ENCODE data around the gene CHORDC1. TPM values are rescaled to one million over a fixed set of nuclear protein-coding genes. Genes with fewer than 3 reads are reported as not detected.
A peak's percentile ranks its signal among the peaks of the same experiment; 100 is the strongest.
"Not testable (repeated sequence)": the region's sequence is repeated elsewhere in the genome, so short reads cannot be mapped to it uniquely, and the experiment has no call there.

CHORDC1 gene
- total RNA-seq, 2 experiments from 2014 or later: 85.4 to 112 TPM

DNA sequence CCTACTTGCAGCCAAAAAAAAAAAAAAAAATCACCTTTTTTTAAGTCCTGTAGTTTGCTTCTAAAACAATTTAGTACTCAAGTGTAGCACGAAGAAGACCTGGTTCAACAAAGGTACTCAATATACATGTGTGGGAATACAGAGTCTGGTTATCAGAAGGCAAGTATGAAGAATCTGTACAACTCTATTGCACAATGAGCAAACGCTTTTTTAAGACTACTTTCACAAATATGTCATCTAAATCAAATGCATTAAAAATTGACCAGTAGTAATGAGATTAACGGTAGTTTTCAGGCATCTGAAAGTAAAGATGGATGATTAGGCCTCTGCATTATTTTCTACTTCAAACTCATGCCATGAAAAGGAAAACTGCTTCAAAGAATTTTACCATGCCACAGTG is 9.5 kb downstream of the CHORDC1 start:
- CTCF ChIA-PET: interaction anchor here (1.9 kb wide), 1 partner anchor 9 kb away, joined by 13 read pairs; no protein-coding TSS in a partner anchor
- peak overlapping the region; percentile 15 for H3K27ac Mint-ChIP-seq

GRCh38 chr11:90208857-90209256 is 14.0 kb downstream of the CHORDC1 start:
- POLR2A ChIA-PET: interaction anchor here (0.6 kb wide), 1 partner anchor 79 kb away, joined by 5 read pairs; no protein-coding TSS in a partner anchor
- H3K9me3 Mint-ChIP-seq (ENCODE audit: low read depth): no peaks in the 10 kb centered on the region

More for the DNA sequence above, 9.5 kb downstream of the CHORDC1 start:
- Mint-ChIP-seq H3K4me1 (peaks cover 27% of the 10 kb centered on the region), H3K9me3 (ENCODE audit: low read depth) (no peaks in the 10 kb centered on the region), H3K36me3 (ENCODE audit: low read depth) (peaks cover 44% of the 10 kb centered on the region), H3K27me3 (no peaks in the 10 kb centered on the region), H3K4me3 (no peak overlapping the region)
- POLR2A ChIA-PET: no interaction called here
- intact Hi-C loops (cut with DNase I, micrococcal nuclease): no loop called here
- no peak for ATAC-seq
- no peak for DNase-seq

DNA sequence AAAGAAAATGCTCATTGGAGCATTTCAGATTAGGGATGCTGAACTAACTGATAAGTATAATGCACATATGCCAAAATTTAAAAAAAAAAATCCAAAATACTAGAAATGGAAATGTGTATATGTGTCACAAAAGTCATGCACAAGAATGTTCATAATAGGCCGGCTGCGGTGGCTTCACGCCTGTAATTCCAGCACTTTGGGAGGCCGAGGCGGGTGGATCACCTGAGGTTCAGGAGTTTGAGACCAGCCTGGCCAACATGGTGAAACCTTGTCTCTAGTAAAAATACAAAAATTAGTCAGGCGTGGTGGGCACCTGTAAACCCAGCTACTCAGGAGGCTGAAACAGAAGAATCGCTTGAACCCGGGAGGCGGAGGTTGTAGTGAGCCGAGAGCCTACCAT is 14.9 kb downstream of the CHORDC1 start:
- Mint-ChIP-seq H3K36me3 (ENCODE audit: low read depth) (peaks cover 48% of the 10 kb centered on the region), H3K4me1 (peaks cover 13% of the 10 kb centered on the region)
- POLR2A ChIA-PET; ATAC-seq; H3K9me3 Mint-ChIP-seq (ENCODE audit: low read depth); intact Hi-C loops (cut with DNase I, micrococcal nuclease); H3K4me3 Mint-ChIP-seq; H3K27me3 Mint-ChIP-seq; DNase-seq; H3K27ac Mint-ChIP-seq; CTCF ChIA-PET: not testable (repeated sequence)

More at GRCh38 chr11:90208857-90209256, 14.0 kb downstream of the CHORDC1 start:
- peak overlapping the region; percentile 38 for H3K27ac Mint-ChIP-seq
- no peak overlapping the region for H3K4me3 Mint-ChIP-seq
- H3K27me3 Mint-ChIP-seq: no peaks in the 10 kb centered on the region
- DNase-seq (no peak), ATAC-seq (no peak)
- intact Hi-C loops (cut with DNase I, micrococcal nuclease): no loop called here
- peaks cover 51% of the 10 kb centered on the region for H3K36me3 Mint-ChIP-seq (ENCODE audit: low read depth)
- H3K4me1 Mint-ChIP-seq: peaks cover 13% of the 10 kb centered on the region
- CTCF ChIA-PET: interaction anchor here (1.0 kb wide), 1 partner anchor 16 kb away, joined by 4 read pairs; no protein-coding TSS in a partner anchor

DNA sequence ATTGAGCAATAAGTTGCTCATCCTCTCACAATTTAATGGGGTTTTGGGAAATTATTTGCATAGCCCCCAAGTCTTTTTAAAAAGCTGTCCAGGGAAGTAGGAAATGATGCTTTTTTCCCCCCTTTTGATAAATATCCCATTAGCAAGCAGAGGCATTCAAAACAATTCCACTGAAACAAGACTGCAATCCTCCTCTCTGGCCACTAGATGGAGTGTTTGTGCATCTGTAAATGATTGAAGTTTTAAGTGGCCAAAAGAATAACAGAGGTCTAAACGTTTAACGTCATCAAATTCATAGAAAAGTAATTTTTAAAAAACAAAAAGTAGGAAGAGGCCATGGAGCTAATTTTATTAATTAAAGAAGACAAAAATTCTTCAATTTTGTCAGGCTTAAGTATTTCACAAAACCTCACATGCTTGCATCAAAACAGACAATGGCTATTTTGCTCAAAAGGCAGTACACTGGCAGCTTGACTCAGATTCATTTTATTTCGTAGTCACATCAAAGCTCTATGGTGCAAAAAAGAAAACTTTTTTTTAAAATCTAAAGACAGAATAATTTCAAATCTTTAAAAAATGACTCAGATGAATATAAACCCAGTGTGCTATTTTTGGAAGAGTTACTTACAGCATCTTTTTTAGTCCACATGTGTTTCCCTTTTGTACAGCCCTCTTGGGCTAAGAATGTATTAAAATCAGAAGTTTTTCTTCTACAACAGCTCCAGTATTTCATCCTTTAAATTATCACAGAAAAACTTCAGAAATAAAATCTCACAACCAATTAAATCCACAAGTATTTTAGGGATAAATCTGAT is 17.8 kb downstream of the CHORDC1 start:
- H3K9me3 Mint-ChIP-seq (ENCODE audit: low read depth): no peaks in the 10 kb centered on the region
- ATAC-seq: peak; percentile 42
- peak; percentile 11 for DNase-seq
- ChIA-PET CTCF (interaction anchor here (0.6 to 2.2 kb wide), 19 partner anchors 9 to 174 kb away, joined by 3 to 24 read pairs (median 3); partner anchors contain the start of genes CHORDC1 and NAALAD2), POLR2A (no interaction called here)
- H3K4me3 Mint-ChIP-seq: no peak overlapping the region
- peaks cover 55% of the 10 kb centered on the region for H3K36me3 Mint-ChIP-seq (ENCODE audit: low read depth)
- H3K4me1 Mint-ChIP-seq: peaks cover 15% of the 10 kb centered on the region
- intact Hi-C loops (cut with DNase I, micrococcal nuclease): loop anchor here (1.0 to 2.0 kb wide), 3 partner anchors 18 to 254 kb away; partner anchors contain the start of gene CHORDC1 (in 2 of the 2)
- H3K27me3 Mint-ChIP-seq: no peaks in the 10 kb centered on the region
- H3K27ac Mint-ChIP-seq: peak overlapping the region; percentile 39

- Mint-ChIP-seq H3K4me1 (peaks cover 11% of the 10 kb centered on the region), H3K9me3 (ENCODE audit: low read depth) (no peaks in the 10 kb centered on the region), H3K36me3 (ENCODE audit: low read depth) (peaks cover 49% of the 10 kb centered on the region), H3K4me3 (no peak overlapping the region), H3K27me3 (no peaks in the 10 kb centered on the region), H3K27ac (no peak overlapping the region)
- ATAC-seq: no peak
- CTCF ChIA-PET: interaction anchor here (0.6 to 2.2 kb wide), 17 partner anchors 9 to 122 kb away, joined by 3 to 24 read pairs (median 4); partner anchors contain the start of genes CHORDC1 and NAALAD2
- intact Hi-C loops (cut with DNase I, micrococcal nuclease): loop anchor here (2.0 kb wide), 2 partner anchors 18 to 254 kb away; partner anchors contain the start of gene CHORDC1 (in 1 of the 2)
- DNase-seq: no peak
- POLR2A ChIA-PET: no interaction called here
Observed at GRCh38 chr11:90204407-90204806, 18.4 kb downstream of the CHORDC1 start.

- intact Hi-C loops (cut with DNase I, micrococcal nuclease): no loop called here
- peaks cover 46% of the 10 kb centered on the region for H3K36me3 Mint-ChIP-seq (ENCODE audit: low read depth)
- no peak overlapping the region for H3K4me3 Mint-ChIP-seq
- CTCF ChIA-PET: interaction anchor here (0.7 kb wide), 1 partner anchor 16 kb away, joined by 4 read pairs; no protein-coding TSS in a partner anchor
- peak overlapping the region; percentile 69 for H3K27ac Mint-ChIP-seq
- no peaks in the 10 kb centered on the region for H3K27me3 Mint-ChIP-seq
- POLR2A ChIA-PET: no interaction called here
- ATAC-seq (no peak), DNase-seq (no peak)
- H3K9me3 Mint-ChIP-seq (ENCODE audit: low read depth): no peaks in the 10 kb centered on the region
- peaks cover 11% of the 10 kb centered on the region for H3K4me1 Mint-ChIP-seq
Observed at GRCh38 chr11:90202342-90202741, 20.5 kb downstream of the CHORDC1 start.

- Mint-ChIP-seq H3K36me3 (ENCODE audit: low read depth) (peaks cover 33% of the 10 kb centered on the region), H3K4me1 (peaks cover 6% of the 10 kb centered on the region), H3K27ac (no peak overlapping the region), H3K4me3 (no peak overlapping the region), H3K27me3 (no peaks in the 10 kb centered on the region), H3K9me3 (ENCODE audit: low read depth) (no peaks in the 10 kb centered on the region)
- ChIA-PET CTCF (interaction anchor here (0.8 to 0.9 kb wide), 2 partner anchors 12 to 607 kb away, joined by 3 read pairs; no protein-coding TSS in a partner anchor), POLR2A (no interaction called here)
- DNase-seq: no peak
- ATAC-seq: no peak
- intact Hi-C loops (cut with DNase I, micrococcal nuclease): no loop called here
Observed at GRCh38 chr11:90197377-90197776, 25.5 kb downstream of the CHORDC1 start.

GRCh38 chr11:90192869-90193582 is 29.8 kb downstream of the CHORDC1 start:
- no peak overlapping the region for H3K27ac Mint-ChIP-seq
- H3K36me3 Mint-ChIP-seq (ENCODE audit: low read depth): peaks cover 24% of the 10 kb centered on the region
- H3K9me3 Mint-ChIP-seq (ENCODE audit: low read depth): no peaks in the 10 kb centered on the region
- intact Hi-C loops (cut with DNase I, micrococcal nuclease): no loop called here
- ATAC-seq (no peak), DNase-seq (no peak)
- no peaks in the 10 kb centered on the region for H3K27me3 Mint-ChIP-seq
- H3K4me3 Mint-ChIP-seq: no peak overlapping the region
- H3K4me1 Mint-ChIP-seq: peaks cover 5% of the 10 kb centered on the region
- ChIA-PET CTCF (interaction anchor here (1.0 kb wide), 1 partner anchor 12 kb away, joined by 3 read pairs; no protein-coding TSS in a partner anchor), POLR2A (no interaction called here)

GRCh38 chr11:90189011-90189410 is 33.8 kb downstream of the CHORDC1 start:
- peaks cover 11% of the 10 kb centered on the region for H3K36me3 Mint-ChIP-seq (ENCODE audit: low read depth)
- ChIA-PET POLR2A (no interaction called here), CTCF (interaction anchor here (2.7 kb wide), 1 partner anchor 16 kb away, joined by 10 read pairs; no protein-coding TSS in a partner anchor)
- H3K4me3 Mint-ChIP-seq: no peak overlapping the region
- H3K27me3 Mint-ChIP-seq: no peaks in the 10 kb centered on the region
- DNase-seq (no peak), ATAC-seq (no peak)
- H3K9me3 Mint-ChIP-seq (ENCODE audit: low read depth): no peaks in the 10 kb centered on the region
- no peak overlapping the region for H3K27ac Mint-ChIP-seq
- intact Hi-C loops (cut with DNase I, micrococcal nuclease): no loop called here
- H3K4me1 Mint-ChIP-seq: no peaks in the 10 kb centered on the region

DNA sequence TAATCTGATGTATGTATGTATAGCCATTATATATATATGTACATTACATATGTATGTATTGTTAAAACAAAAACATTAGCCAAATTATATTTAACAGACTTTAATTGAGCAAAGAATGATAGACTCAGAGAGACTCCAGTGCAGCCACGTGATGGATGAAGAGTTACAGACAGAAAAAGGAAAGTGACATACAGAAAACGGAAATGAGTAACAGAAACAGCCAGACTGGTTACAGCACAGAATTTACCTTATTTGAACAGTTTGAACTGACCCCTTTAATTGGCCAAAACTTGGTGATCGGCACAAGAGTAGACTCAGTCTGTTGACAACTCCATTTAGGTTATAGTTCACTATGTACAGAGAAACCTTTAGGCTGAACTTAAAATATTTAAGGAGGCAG is 35.0 kb downstream of the CHORDC1 start:
- POLR2A ChIA-PET: no interaction called here
- CTCF ChIA-PET: interaction anchor here (2.7 kb wide), 1 partner anchor 17 kb away, joined by 10 read pairs; no protein-coding TSS in a partner anchor

DNA sequence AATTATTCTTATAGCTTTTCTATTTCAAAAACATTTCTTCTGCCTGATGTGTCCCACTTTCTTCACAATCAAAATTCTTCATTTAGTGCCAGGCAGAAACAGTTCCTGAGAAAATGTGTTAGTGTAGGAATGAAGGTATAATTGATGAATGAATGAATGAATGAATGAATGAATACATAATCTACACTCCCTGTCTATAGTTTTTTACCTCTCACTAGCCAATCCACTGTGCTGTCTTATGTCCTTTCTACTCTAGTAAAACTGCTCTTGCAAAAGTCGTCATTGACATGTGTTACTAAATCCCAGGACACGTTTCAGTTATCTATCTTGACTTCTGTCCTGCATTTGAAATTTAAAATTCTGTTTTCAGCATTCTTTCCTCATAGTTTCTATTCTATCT is 42.9 kb downstream of the CHORDC1 start:
- Mint-ChIP-seq H3K36me3 (ENCODE audit: low read depth) (no peaks in the 10 kb centered on the region), H3K27ac (no peak overlapping the region), H3K4me1 (no peaks in the 10 kb centered on the region), H3K9me3 (ENCODE audit: low read depth) (no peaks in the 10 kb centered on the region), H3K4me3 (no peak overlapping the region), H3K27me3 (peaks cover 2% of the 10 kb centered on the region)
- intact Hi-C loops (cut with DNase I, micrococcal nuclease): no loop called here
- POLR2A ChIA-PET: no interaction called here
- CTCF ChIA-PET: no interaction called here
- no peak for ATAC-seq
- no peak for DNase-seq

More for the DNA sequence above, 35.0 kb downstream of the CHORDC1 start:
- H3K36me3 Mint-ChIP-seq (ENCODE audit: low read depth): peaks cover 11% of the 10 kb centered on the region
- no peaks in the 10 kb centered on the region for H3K9me3 Mint-ChIP-seq (ENCODE audit: low read depth)
- no peak overlapping the region for H3K4me3 Mint-ChIP-seq
- ATAC-seq (no peak), DNase-seq (no peak)
- no peak overlapping the region for H3K27ac Mint-ChIP-seq
- H3K27me3 Mint-ChIP-seq: peaks cover 2% of the 10 kb centered on the region
- no peaks in the 10 kb centered on the region for H3K4me1 Mint-ChIP-seq
- intact Hi-C loops (cut with DNase I, micrococcal nuclease): no loop called here

All from activated CD4-positive, alpha-beta T cell treated with anti-CD3 and anti-CD28 coated beads for 36 hours (primary cell).